Upper lobe of right lung (tissue), 1 donor: ENCODE data around the gene ANKS1A. TPM values are rescaled to one million over a fixed set of nuclear protein-coding genes. Genes with fewer than 3 reads are reported as not detected.

ENCODE experiments used
- ATAC-seq: fragments of 200-7000 bp; cut with Tn5 transposase; one replicate; pipeline ENCODE4 v1.9.1; 2020; ENCODE audit warnings: mild to moderate bottlenecking, moderate library complexity
- DNase-seq: peaks from one replicate; pipeline ENCODE4 v3.0.0-alpha.2; 2020
- H3K27ac ChIP-seq: fragments of 200-600 bp; one replicate; pipeline ENCODE4 v1.8.0; 2022
- H3K27me3 ChIP-seq: fragments of 200-600 bp; one replicate; pipeline ENCODE4 v1.8.0; 2022; ENCODE audit warnings: mild to moderate bottlenecking
- H3K36me3 ChIP-seq: fragments of 200-600 bp; one replicate; pipeline ENCODE4 v1.8.0; 2022
- H3K4me1 ChIP-seq: fragments of 200-600 bp; one replicate; pipeline ENCODE4 v1.8.0; 2022
- H3K4me3 ChIP-seq: fragments of 200-600 bp; one replicate; pipeline ENCODE4 v1.8.0; 2022; ENCODE audit warnings: mild to moderate bottlenecking
- H3K9me3 ChIP-seq: fragments of 200-600 bp; one replicate; pipeline ENCODE4 v1.8.0; 2022
- intact Hi-C: fragments of 100-400 bp; cut with DNase I; formaldehyde crosslinking; loops from one replicate; pipeline ENCODE4 v1.11.0; 2022
- total RNA-seq: library from RNA; stranded (reverse); fragmentation: NEBNext Ultra II Directional; extraction: Animal tissue kit (Norgen Biotek cat#: 25700); gene quantifications from one replicate; pipeline ENCODE4 v1.2.1, GENCODE V29; 2021
- TF ChIP-seq, protein P1 (sequence below): fragments of 200-600 bp; IDR thresholded peaks from one replicate; pipeline ENCODE4 v1.8.0; 2022; ENCODE audit warnings: antibody characterized with exemption
- donor health status: DM: no; HTN: yes; CAD: no; lungs with severe emphysema.

Gene ANKS1A
- total RNA-seq, 1 donor from 2014 or later, result 59.0 TPM

DNA sequence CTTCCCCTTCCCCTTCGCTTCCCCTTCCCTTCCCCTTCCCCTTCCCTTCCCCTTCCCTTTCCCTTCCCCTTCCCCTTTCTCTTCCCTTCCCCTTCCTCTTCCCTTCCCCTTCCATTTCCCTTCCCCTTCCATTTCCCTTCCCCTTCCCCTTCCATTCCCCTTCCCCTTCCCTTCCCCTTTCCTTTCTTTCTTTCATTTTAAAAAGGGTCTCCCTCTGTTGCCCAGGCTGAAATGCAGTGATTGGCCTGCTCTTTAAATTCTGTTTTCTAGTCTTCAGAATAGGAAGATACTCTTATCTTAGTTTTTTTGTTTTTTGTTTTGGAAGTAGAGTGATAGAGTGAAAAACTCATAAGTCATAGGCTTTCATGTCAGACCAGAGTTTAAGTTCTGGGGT is 85.2 kb downstream of the ANKS1A start:
- Histone ChIP-seq H3K36me3 (peaks cover 29% of the 10 kb centered on the region), H3K4me1 (peaks cover 6% of the 10 kb centered on the region), H3K9me3 (no peaks in the 10 kb centered on the region), H3K27ac (no peak overlapping the region), H3K4me3 (no peak overlapping the region), H3K27me3 (no peaks in the 10 kb centered on the region)
- no peak for ATAC-seq
- no peak for DNase-seq
- intact Hi-C loops, result no loop called here
- TF ChIP-seq, protein P1, sequence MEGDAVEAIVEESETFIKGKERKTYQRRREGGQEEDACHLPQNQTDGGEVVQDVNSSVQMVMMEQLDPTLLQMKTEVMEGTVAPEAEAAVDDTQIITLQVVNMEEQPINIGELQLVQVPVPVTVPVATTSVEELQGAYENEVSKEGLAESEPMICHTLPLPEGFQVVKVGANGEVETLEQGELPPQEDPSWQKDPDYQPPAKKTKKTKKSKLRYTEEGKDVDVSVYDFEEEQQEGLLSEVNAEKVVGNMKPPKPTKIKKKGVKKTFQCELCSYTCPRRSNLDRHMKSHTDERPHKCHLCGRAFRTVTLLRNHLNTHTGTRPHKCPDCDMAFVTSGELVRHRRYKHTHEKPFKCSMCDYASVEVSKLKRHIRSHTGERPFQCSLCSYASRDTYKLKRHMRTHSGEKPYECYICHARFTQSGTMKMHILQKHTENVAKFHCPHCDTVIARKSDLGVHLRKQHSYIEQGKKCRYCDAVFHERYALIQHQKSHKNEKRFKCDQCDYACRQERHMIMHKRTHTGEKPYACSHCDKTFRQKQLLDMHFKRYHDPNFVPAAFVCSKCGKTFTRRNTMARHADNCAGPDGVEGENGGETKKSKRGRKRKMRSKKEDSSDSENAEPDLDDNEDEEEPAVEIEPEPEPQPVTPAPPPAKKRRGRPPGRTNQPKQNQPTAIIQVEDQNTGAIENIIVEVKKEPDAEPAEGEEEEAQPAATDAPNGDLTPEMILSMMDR, result no peak

DNA sequence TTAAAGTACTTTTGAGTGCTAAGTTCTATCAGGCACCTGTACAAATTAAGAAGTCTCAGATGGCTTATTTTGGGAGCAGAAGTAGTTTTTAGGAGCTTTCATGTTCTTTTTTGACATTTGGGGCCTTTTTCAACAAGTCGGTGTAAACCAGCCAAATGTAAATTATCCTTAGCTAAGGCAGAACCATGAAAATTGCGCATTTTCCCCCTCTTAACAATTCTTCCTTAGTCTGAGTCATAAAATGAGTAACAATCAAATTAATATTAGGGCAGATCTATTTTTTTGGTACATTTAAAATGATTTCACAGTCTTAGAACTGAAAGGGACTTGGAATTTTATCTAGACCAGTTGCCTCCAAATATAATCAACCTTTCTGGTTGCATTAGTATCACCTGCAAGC is 87.2 kb downstream of the ANKS1A start:
- Histone ChIP-seq H3K36me3 (peaks cover 13% of the 10 kb centered on the region), H3K27me3 (no peaks in the 10 kb centered on the region), H3K4me1 (peaks cover 4% of the 10 kb centered on the region), H3K9me3 (no peaks in the 10 kb centered on the region), H3K4me3 (no peak overlapping the region), H3K27ac (no peak overlapping the region)
- ATAC-seq, result no peak
- DNase-seq, result no peak
- intact Hi-C loops, result no loop called here
- TF ChIP-seq, protein P1, result no peak

DNA sequence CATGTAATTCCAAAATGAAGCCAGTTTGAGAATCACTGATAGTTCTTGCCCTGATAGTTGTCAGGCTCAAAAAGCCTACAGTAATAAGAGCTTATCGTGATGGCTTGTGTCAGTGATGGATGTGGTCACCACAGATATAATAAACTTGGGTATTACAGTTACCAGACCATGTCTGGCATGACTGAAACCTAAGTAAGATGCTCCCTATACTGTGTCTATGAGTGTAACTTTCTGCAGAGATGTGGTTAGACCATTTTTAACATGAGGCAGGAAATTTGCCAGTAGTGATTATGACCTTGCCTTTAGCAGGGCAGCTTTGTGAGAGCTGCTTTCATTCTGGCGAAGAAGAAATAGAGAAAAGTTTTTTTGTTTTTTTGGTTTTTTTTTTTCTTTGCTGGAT is 90.2 kb downstream of the ANKS1A start:
- ATAC-seq, result no peak
- H3K4me3 ChIP-seq, result no peak overlapping the region
- TF ChIP-seq, protein P1, result no peak

GRCh38 chr6:34979994-34980393 is 90.9 kb downstream of the ANKS1A start:
- no peak for ATAC-seq

More for the DNA sequence above, 90.2 kb downstream of the ANKS1A start:
- H3K9me3 ChIP-seq, result no peaks in the 10 kb centered on the region
- no peaks in the 10 kb centered on the region for H3K27me3 ChIP-seq
- peaks cover 25% of the 10 kb centered on the region for H3K36me3 ChIP-seq
- no peak overlapping the region for H3K27ac ChIP-seq
- intact Hi-C loops, result no loop called here
- no peak for DNase-seq
- H3K4me1 ChIP-seq, result no peaks in the 10 kb centered on the region

DNA sequence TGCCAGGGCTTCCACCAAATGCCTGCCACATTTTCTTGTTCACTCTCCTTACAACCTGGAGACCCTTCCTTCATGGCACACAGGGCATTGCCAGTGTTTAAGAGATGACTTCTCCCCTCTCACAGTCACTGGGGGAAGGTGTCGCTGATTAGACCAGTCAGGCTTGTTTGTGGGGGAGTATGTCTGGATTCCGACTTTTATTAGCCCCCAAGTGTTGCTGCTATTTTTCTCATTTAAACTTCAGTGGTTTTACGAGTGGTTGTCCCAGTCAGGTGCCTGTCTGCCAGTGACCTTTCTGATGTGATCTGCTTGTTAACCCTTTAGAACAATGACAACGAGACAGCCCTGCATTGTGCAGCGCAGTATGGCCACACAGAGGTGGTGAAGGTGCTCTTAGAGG is 92.3 kb downstream of the ANKS1A start:
- ATAC-seq (no peak), DNase-seq (no peak)
- no peak overlapping the region for H3K4me3 ChIP-seq
- H3K27ac ChIP-seq, result no peak overlapping the region
- intact Hi-C loops, result loop anchor here (10.0 kb wide), 1 partner anchor 263 kb away; no protein-coding TSS in a partner anchor
- TF ChIP-seq, protein P1, result no peak
- H3K4me1 ChIP-seq, result no peaks in the 10 kb centered on the region
- H3K27me3 ChIP-seq, result no peaks in the 10 kb centered on the region
- peaks cover 47% of the 10 kb centered on the region for H3K36me3 ChIP-seq
- H3K9me3 ChIP-seq, result no peaks in the 10 kb centered on the region

More at GRCh38 chr6:34979994-34980393, 90.9 kb downstream of the ANKS1A start:
- H3K27me3 ChIP-seq, result no peaks in the 10 kb centered on the region
- intact Hi-C loops, result loop anchor here (10.0 kb wide), 1 partner anchor 265 kb away; no protein-coding TSS in a partner anchor
- no peak overlapping the region for H3K4me3 ChIP-seq
- DNase-seq, result no peak
- H3K36me3 ChIP-seq, result peaks cover 33% of the 10 kb centered on the region
- no peaks in the 10 kb centered on the region for H3K4me1 ChIP-seq
- TF ChIP-seq, protein P1, result no peak
- no peak overlapping the region for H3K27ac ChIP-seq
- H3K9me3 ChIP-seq, result no peaks in the 10 kb centered on the region

GRCh38 chr6:34981951-34982350 is 92.9 kb downstream of the ANKS1A start:
- intact Hi-C loops, result loop anchor here (10.0 kb wide), 1 partner anchor 263 kb away; no protein-coding TSS in a partner anchor
- no peak overlapping the region for H3K27ac ChIP-seq
- ATAC-seq (no peak), DNase-seq (no peak)
- H3K27me3 ChIP-seq, result no peaks in the 10 kb centered on the region
- H3K4me3 ChIP-seq, result no peak overlapping the region
- peaks cover 48% of the 10 kb centered on the region for H3K36me3 ChIP-seq
- H3K9me3 ChIP-seq, result no peaks in the 10 kb centered on the region
- TF ChIP-seq, protein P1, result no peak
- H3K4me1 ChIP-seq, result no peaks in the 10 kb centered on the region
